Spleen (tissue), 11 donors: ENCODE measurements around the gene SIDT1. TPM values are rescaled to one million over a fixed set of nuclear protein-coding genes. Genes with fewer than 3 reads are reported as not detected.

Experiments
- DNase-seq: peaks from one replicate; pipeline ENCODE4 v3.0.0-alpha.2; 2020
- H3K27ac ChIP-seq, 8 donors: fragments of 200-600 bp; sonication (generic) in 7 of 8; 1 replicate in 4 of 8; 2 replicates in 4 of 8; pipeline versions ENCODE4 v1.5.0 to v1.8.0; 2016 to 2021; ENCODE audit warnings: inconsistent platforms in 4 of 8, mild to moderate bottlenecking in 4 of 8, moderate library complexity in 1 of 8
- H3K27me3 ChIP-seq, 7 donors: fragments of 200-600 bp; sonication (generic) in 6 of 7; replicated peaks in 1 of 7; 1 replicate in 4 of 7; 2 replicates in 3 of 7; pipeline versions ENCODE4 v1.5.0 to v1.8.0; 2016 to 2021; ENCODE audit warnings: inconsistent platforms in 3 of 7, mild to moderate bottlenecking in 1 of 7
- H3K36me3 ChIP-seq, 6 donors: fragments of 200-600 bp; sonication (generic) in 5 of 6; 1 replicate in 4 of 6; 2 replicates in 2 of 6; pipeline versions ENCODE4 v1.5.0 to v1.8.0; 2016 to 2021; ENCODE audit warnings: inconsistent platforms in 2 of 6
- H3K4me1 ChIP-seq, 6 donors: fragments of 200-600 bp; sonication (generic) in 5 of 6; 1 replicate in 3 of 6; 2 replicates in 3 of 6; pipeline versions ENCODE4 v1.5.0 to v1.8.0; 2016 to 2021; ENCODE audit warnings: inconsistent platforms in 3 of 6
- H3K4me3 ChIP-seq, 8 donors: fragments of 200-600 bp; sonication (generic) in 7 of 8; 1 replicate in 4 of 8; 2 replicates in 4 of 8; pipeline versions ENCODE4 v1.5.0 to v1.8.0; 2016 to 2021; ENCODE audit warnings: inconsistent platforms in 4 of 8, mild to moderate bottlenecking in 4 of 8, moderate library complexity in 2 of 8
- H3K9me3 ChIP-seq, 8 donors: fragments of 200-600 bp; sonication (generic) in 7 of 8; 1 replicate in 4 of 8; 2 replicates in 4 of 8; pipeline versions ENCODE4 v1.5.0 to v1.8.0; 2016 to 2021; ENCODE audit warnings: inconsistent platforms in 4 of 8
- POLR2A ChIP-seq, 3 donors: fragments of 450-650 bp; IDR thresholded peaks; one replicate each; pipeline ENCODE4 v1.5.1; 2017; ENCODE audit warnings: antibody characterized with exemption in 3 of 3, mild to moderate bottlenecking in 1 of 3
- POLR2AphosphoS5 ChIP-seq, 3 donors: sonication (generic); formaldehyde crosslinking; IDR thresholded peaks; one replicate each; pipeline ENCODE4 v1.5.1; 2017; ENCODE audit warnings: antibody characterized with exemption in 3 of 3
- WGBS, 5 donors: extraction: QIAGEN DNeasy Blood & Tissue Kit in 3 of 5; methylation state at CpG; one replicate each; pipeline versions ENCODE4 v1.1.5 to v1.1.7; 2013 to 2018; 5-methylcytosine and 5-hydroxymethylcytosine counted together
- intact Hi-C: fragments of 100-400 bp; cut with DNase I; formaldehyde crosslinking; loops from one replicate; pipeline ENCODE4 v1.15.0; 2023; ENCODE audit warnings: low total_unique reads
- polyA plus RNA-seq, 3 donors: library from polyadenylated mRNA; stranded (reverse); fragments of 200-250 nt; gene quantifications; one replicate each; pipeline ENCODE4 v1.2.1, GENCODE V29; 2013
- total RNA-seq, 7 donors: library from RNA; depleted of rRNA in 3 of 7; stranded (reverse); fragments of >200 nt in 3 of 7; fragmentation: NEBNext Ultra II Directional in 4 of 7; extraction: Animal tissue kit (Norgen Biotek cat#: 25700) in 4 of 7; gene quantifications; one replicate each; pipeline versions ENCODE4 v1.1.0 to v1.2.1, GENCODE V29; 2016 to 2021
- TF ChIP-seq, protein P1 (sequence below), 11 experiments: fragments of 200-600 bp in 7 of 11; fragments of 450-650 bp in 4 of 11; sonication (generic) in 4 of 11; IDR thresholded peaks in 8 of 11; conservative IDR thresholded peaks in 3 of 11; 1 replicate in 7 of 11; 2 replicates in 4 of 11; pipeline versions ENCODE4 v1.4.0 to v1.8.0; 2016 to 2021; ENCODE audit warnings: antibody characterized with exemption in 11 of 11, inconsistent platforms in 4 of 11, mild to moderate bottlenecking in 1 of 11
- donor health status: healthy with polysubstance abuse.
- donor health status: DM: no; HTN: no; CAD: no; lungs with moderate emphysema.
- donor health status: DM: no; HTN: no; CAD: no.
- donor health status: Bipolar disorder and iron deficiency.
- donor health status: healthy.
- donor health status: DM: no; HTN: no; CAD: no.
- donor health status: DM: yes; HTN: yes; CAD: no.

SIDT1 gene
- total and polyA plus RNA-seq, 10 donors: 12.4 to 81.5 (median 40.3) TPM

DNA sequence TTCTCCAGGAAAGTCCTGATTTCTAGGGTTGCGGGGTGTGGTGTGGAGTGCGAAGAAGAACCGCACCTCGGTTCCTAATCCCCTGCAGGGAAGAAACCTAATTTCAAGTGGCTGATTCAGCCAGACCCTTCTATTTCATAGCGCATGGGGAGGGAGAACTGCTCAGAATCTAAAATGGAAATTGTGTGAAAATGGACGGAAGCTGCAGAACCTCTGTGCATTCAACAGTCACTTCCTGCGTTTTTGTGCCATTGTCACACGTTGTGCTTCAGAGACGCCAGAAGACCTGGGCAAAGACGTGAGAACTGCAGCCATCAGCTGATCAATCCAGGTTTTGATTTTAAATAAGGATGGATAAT, 1.2 kb downstream of the SIDT1 start:
- Histone ChIP-seq H3K4me1 (peaks cover 0 to 73% (median 42%) of the 10 kb centered on the region in 6 donors), H3K27ac (peak overlapping the region; percentile 86 to 94 (median 90)), H3K36me3 (peaks cover 0 to 7% (median 0%) of the 10 kb centered on the region in 6 donors), H3K4me3 (peak overlapping the region; percentile 55 to 82 (median 68)), H3K9me3 (no peaks in the 10 kb centered on the region), H3K27me3 (peaks cover 0 to 20% (median 0%) of the 10 kb centered on the region in 7 donors)
- WGBS, 5 donors: 1 to 4% (median 2%) methylated on average over 10 of the region's 10 CpGs
- no peak for DNase-seq
- intact Hi-C loops: no loop called here
- TF ChIP-seq, protein P1, sequence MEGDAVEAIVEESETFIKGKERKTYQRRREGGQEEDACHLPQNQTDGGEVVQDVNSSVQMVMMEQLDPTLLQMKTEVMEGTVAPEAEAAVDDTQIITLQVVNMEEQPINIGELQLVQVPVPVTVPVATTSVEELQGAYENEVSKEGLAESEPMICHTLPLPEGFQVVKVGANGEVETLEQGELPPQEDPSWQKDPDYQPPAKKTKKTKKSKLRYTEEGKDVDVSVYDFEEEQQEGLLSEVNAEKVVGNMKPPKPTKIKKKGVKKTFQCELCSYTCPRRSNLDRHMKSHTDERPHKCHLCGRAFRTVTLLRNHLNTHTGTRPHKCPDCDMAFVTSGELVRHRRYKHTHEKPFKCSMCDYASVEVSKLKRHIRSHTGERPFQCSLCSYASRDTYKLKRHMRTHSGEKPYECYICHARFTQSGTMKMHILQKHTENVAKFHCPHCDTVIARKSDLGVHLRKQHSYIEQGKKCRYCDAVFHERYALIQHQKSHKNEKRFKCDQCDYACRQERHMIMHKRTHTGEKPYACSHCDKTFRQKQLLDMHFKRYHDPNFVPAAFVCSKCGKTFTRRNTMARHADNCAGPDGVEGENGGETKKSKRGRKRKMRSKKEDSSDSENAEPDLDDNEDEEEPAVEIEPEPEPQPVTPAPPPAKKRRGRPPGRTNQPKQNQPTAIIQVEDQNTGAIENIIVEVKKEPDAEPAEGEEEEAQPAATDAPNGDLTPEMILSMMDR (IDR thresholded peaks at IDR 0.05 in 8 of 11, conservative IDR thresholded peaks at IDR 0.05 in 3 of 11): no peak
- TF ChIP-seq POLR2AphosphoS5 (IDR thresholded peaks at IDR 0.05) (peak in 1 of 3 donors; percentile 76), POLR2A (IDR thresholded peaks at IDR 0.05) (peak in 1 of 3 donors; percentile 37)

DNA sequence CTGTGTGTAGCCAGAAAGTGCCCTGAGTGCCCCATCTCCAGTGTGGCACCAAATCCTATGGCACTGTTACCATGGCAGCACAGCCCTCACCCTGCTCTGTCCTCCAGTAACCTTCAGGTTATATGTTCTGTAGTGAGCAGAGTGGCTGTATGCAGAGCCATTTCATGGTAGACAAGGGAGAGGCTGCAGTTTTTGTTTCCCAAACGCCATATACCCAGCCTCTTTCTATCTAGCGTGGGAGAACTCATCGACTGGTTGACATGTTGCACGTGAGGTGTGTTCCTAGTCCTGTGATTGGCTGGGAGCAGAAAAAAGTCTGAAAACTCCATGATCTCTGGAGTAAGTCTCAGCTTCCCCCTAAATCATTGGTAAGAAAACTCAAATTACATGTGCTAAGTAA, 2.0 kb downstream of the SIDT1 start:
- 70 to 86% (median 83%) methylated on average over 4 of the region's 4 CpGs for WGBS, 5 donors
- Histone ChIP-seq H3K4me3 (peak overlapping the region in 6 of 8 donors; percentile 64 to 82 (median 72)), H3K4me1 (peaks cover 0 to 73% (median 42%) of the 10 kb centered on the region in 6 donors), H3K27me3 (peaks cover 0 to 20% (median 0%) of the 10 kb centered on the region in 7 donors), H3K9me3 (no peaks in the 10 kb centered on the region), H3K27ac (peak overlapping the region in 4 of 8 donors; percentile 89 to 94 (median 92)), H3K36me3 (peaks cover 0 to 7% (median 0%) of the 10 kb centered on the region in 6 donors)
- TF ChIP-seq, protein P1 (IDR thresholded peaks at IDR 0.05 in 8 of 11, conservative IDR thresholded peaks at IDR 0.05 in 3 of 11): no peak
- TF ChIP-seq POLR2A (IDR thresholded peaks at IDR 0.05) (no peak), POLR2AphosphoS5 (IDR thresholded peaks at IDR 0.05) (no peak)
- no peak for DNase-seq
- intact Hi-C loops: no loop called here

DNA sequence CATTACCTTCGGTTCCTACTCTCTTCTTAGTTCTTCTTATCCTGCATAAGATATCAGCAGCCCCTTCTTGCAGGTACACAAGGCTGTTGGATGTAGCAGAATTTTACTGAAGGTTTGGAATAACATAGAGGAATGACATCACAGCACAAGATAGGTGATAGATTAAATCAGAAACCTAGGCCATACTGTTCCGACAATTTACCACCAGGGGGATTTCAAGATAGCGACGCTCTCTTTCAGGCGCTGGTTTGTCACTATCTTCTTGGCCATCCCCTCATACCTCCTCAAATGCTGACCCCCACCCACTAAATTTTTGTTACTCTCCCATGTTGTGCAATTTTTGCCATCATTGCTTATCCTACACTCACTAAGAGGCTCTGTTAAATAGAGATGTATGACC, 3.5 kb downstream of the SIDT1 start:
- Histone ChIP-seq H3K27ac (no peak overlapping the region), H3K36me3 (peaks cover 0 to 11% (median 0%) of the 10 kb centered on the region in 6 donors), H3K27me3 (peaks cover 0 to 20% (median 0%) of the 10 kb centered on the region in 7 donors), H3K9me3 (no peaks in the 10 kb centered on the region), H3K4me1 (peaks cover 0 to 73% (median 42%) of the 10 kb centered on the region in 6 donors), H3K4me3 (no peak overlapping the region)
- no peak for DNase-seq
- TF ChIP-seq POLR2AphosphoS5 (IDR thresholded peaks at IDR 0.05): no peak
- TF ChIP-seq, protein P1 (IDR thresholded peaks at IDR 0.05 in 8 of 11, conservative IDR thresholded peaks at IDR 0.05 in 3 of 11): peak in 3 of 11 experiments; percentile 14 to 25 (median 15)
- WGBS, 5 donors: 65 to 93% (median 91%) methylated on average over 5 of the region's 5 CpGs
- intact Hi-C loops: no loop called here

DNA sequence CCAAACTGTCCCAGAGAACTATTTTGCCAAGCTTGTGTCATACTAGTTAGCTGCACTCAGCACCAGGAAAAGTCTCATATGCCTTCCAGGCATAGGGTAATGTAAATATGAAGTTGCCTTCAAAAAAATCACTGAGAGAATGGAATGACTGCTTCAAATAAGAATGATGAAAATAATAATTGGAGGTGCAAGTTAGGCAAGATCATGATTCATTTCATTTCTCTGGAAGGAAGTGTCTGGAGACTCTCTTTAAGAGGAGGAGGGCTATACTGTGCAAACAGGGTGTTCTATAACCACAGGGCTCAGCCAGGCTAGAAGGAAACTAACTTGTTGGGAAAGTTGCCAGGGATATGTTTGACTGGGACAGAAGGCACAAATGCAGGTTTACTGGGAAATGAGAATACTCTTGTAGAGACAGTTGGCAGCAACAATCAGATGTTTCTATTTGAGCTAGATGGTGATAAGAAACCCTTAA, 4.3 kb downstream of the SIDT1 start:
- no peak overlapping the region for H3K27ac ChIP-seq
- TF ChIP-seq, protein P1 (IDR thresholded peaks at IDR 0.05 in 8 of 11, conservative IDR thresholded peaks at IDR 0.05 in 3 of 11): no peak
- TF ChIP-seq POLR2AphosphoS5 (IDR thresholded peaks at IDR 0.05) (no peak), POLR2A (IDR thresholded peaks at IDR 0.05) (no peak)

More for the DNA sequence above, 4.3 kb downstream of the SIDT1 start:
- Histone ChIP-seq H3K27me3 (peaks cover 0 to 20% (median 0%) of the 10 kb centered on the region in 7 donors), H3K36me3 (peaks cover 0 to 19% (median 0%) of the 10 kb centered on the region in 6 donors), H3K4me1 (peaks cover 0 to 66% (median 37%) of the 10 kb centered on the region in 6 donors), H3K9me3 (peaks cover 0 to 7% (median 6%) of the 10 kb centered on the region in 8 donors), H3K4me3 (no peak overlapping the region)
- no peak for DNase-seq
- intact Hi-C loops: no loop called here
